Body of pancreas (tissue), 4 donors: Measurements from ENCODE around the gene RAB6B. TPM values are rescaled to one million over a fixed set of nuclear protein-coding genes. Genes with fewer than 3 reads are reported as not detected.

Experiments
- ATAC-seq: fragments of 150-250 bp; one replicate; pipeline ENCODE4 v1.9.1; 2016
- DNase-seq, 4 donors: peaks; one replicate each; pipeline ENCODE4 v3.0.0-alpha.2; 2019
- H3K27ac ChIP-seq, 4 donors: fragments of 200-600 bp; sonication (generic); 1 replicate in 3 of 4; 2 replicates in 1 of 4; pipeline versions ENCODE4 v1.5.1 to v1.6.1; 2016 to 2019; ENCODE audit warnings: mild to moderate bottlenecking in 1 of 4, mixed read lengths in 1 of 4, moderate library complexity in 1 of 4
- H3K27me3 ChIP-seq, 2 donors: fragments of 200-600 bp; sonication (generic); one replicate each; pipeline ENCODE4 v1.6.0; 2016; ENCODE audit warnings: mild to moderate bottlenecking in 1 of 2
- H3K36me3 ChIP-seq, 2 donors: fragments of 200-600 bp; sonication (generic); replicated peaks in 1 of 2; 2 replicates each; pipeline ENCODE4 v1.5.1; 2016; ENCODE audit warnings: low read depth in 2 of 2; ENCODE audit not compliant: insufficient read depth in 1 of 2
- H3K4me1 ChIP-seq: fragments of 200-600 bp; sonication (generic); one replicate; pipeline ENCODE4 v1.6.0; 2016
- H3K4me3 ChIP-seq, 2 donors: fragments of 200-600 bp; sonication (generic); 1 replicate in 1 of 2; 2 replicates in 1 of 2; pipeline ENCODE4 v1.5.1; 2016 to 2019
- H3K9me3 ChIP-seq, 3 donors: fragments of 200-600 bp; sonication (generic); 1 replicate in 2 of 3; 2 replicates in 1 of 3; pipeline ENCODE4 v1.5.1; 2016
- CTCF ChIP-seq, 7 experiments: fragments of 450-650 bp in 4 of 7; fragments of 200-600 bp in 3 of 7; sonication (generic) in 3 of 7; IDR thresholded peaks; one replicate each; pipeline ENCODE4 v1.5.1; 2016 to 2019; ENCODE audit warnings: antibody characterized with exemption in 7 of 7
- POLR2A ChIP-seq, 3 donors: fragments of 450-650 bp; IDR thresholded peaks; one replicate each; pipeline ENCODE4 v1.6.1; 2016; ENCODE audit warnings: antibody characterized with exemption in 3 of 3, mild to moderate bottlenecking in 2 of 3
- WGBS, 2 donors: methylation state at CpG; one replicate each; pipeline ENCODE4 v1.1.5; 2017; 5-methylcytosine and 5-hydroxymethylcytosine counted together
- intact Hi-C: fragments of 100-400 bp; cut with DNase I; formaldehyde crosslinking; loops from one replicate; pipeline ENCODE4 v1.15.1; 2023
- total RNA-seq, 2 donors: library from RNA; depleted of rRNA; stranded (reverse); fragments of >200 nt; gene quantifications; one replicate each; pipeline ENCODE4 v1.1.0, GENCODE V29; 2016

The RAB6B gene
- total RNA-seq, 2 donors from 2014 or later, result 2.6 to 3.0 TPM

- Histone ChIP-seq H3K9me3 (peaks cover 0 to 5% (median 0%) of the 10 kb centered on the region in 3 donors), H3K27me3 (no peaks in the 10 kb centered on the region), H3K4me3 (no peak overlapping the region), H3K36me3 (no peaks in the 10 kb centered on the region), H3K4me1 (no peaks in the 10 kb centered on the region), H3K27ac (no peak overlapping the region)
- ATAC-seq (no peak), DNase-seq (no peak)
- no peak for TF ChIP-seq POLR2A (IDR thresholded peaks at IDR 0.05)
- TF ChIP-seq CTCF (IDR thresholded peaks at IDR 0.05), result no peak
- intact Hi-C loops, result no loop called here
- 65 to 86% methylated on average over 1 of the region's 1 CpG for WGBS, 2 donors
Observed at GRCh38 chr3:133874344-133874743, 21.3 kb downstream of the RAB6B start.

GRCh38 chr3:133872781-133873180 lies 22.9 kb downstream of the RAB6B start:
- Histone ChIP-seq H3K4me3 (no peak overlapping the region), H3K36me3 (no peaks in the 10 kb centered on the region), H3K27ac (no peak overlapping the region), H3K27me3 (no peaks in the 10 kb centered on the region), H3K9me3 (no peaks in the 10 kb centered on the region), H3K4me1 (peaks cover 9% of the 10 kb centered on the region)
- DNase-seq, result no peak
- intact Hi-C loops, result no loop called here
- no peak for ATAC-seq
- WGBS, 2 donors, result 93 to 94% methylated on average over 7 of the region's 7 CpGs
- TF ChIP-seq CTCF (IDR thresholded peaks at IDR 0.05), result no peak
- no peak for TF ChIP-seq POLR2A (IDR thresholded peaks at IDR 0.05)

- DNase-seq (no peak), ATAC-seq (no peak)
- Histone ChIP-seq H3K27me3 (no peaks in the 10 kb centered on the region), H3K4me1 (peaks cover 9% of the 10 kb centered on the region), H3K4me3 (no peak overlapping the region), H3K9me3 (no peaks in the 10 kb centered on the region), H3K27ac (no peak overlapping the region), H3K36me3 (no peaks in the 10 kb centered on the region)
- intact Hi-C loops, result no loop called here
- 79 to 87% methylated on average over 4 of the region's 4 CpGs for WGBS, 2 donors
- TF ChIP-seq CTCF (IDR thresholded peaks at IDR 0.05) (no peak), POLR2A (IDR thresholded peaks at IDR 0.05) (no peak)
Observed at GRCh38 chr3:133872161-133872560, 23.5 kb downstream of the RAB6B start.

DNA sequence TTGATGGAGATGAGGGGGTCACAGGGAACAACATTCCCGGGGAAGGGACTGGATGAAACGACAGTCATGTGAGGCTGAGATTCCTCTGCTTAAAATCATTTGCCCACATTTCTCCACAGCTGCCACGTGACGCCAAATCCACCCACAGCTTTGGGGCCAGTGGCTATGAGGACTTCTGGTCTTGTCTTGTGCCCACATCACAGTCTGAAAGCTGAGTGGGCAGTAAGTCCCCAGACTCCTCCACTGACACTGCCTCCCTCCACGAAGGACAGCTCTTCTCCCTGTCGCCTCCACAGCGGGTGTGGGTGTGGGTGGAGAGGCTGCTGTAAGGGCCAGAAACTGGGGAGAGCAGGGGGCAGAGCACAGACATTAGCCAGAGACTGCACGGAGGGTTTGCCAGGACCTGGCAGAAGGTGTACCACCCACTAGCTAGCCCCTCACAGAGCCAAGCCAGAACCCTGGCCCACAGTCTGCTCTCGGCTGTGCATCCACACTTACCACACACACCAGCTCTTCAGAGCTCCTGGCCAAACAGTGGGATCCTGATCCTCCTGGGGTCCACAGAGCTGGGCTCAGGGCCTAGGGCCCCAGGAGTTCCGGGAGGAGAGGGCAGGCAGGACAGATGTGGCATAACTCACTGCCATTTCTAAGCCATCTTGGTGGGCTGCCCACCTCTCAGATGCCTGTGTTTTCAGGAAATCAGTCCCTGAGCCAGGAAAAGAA lies 24.2 kb downstream of the RAB6B start:
- no peak overlapping the region for H3K4me3 ChIP-seq
- no peak for TF ChIP-seq POLR2A (IDR thresholded peaks at IDR 0.05)
- H3K9me3 ChIP-seq, result no peaks in the 10 kb centered on the region
- DNase-seq (no peak), ATAC-seq (no peak)
- H3K36me3 ChIP-seq, result no peaks in the 10 kb centered on the region
- no peaks in the 10 kb centered on the region for H3K27me3 ChIP-seq
- peaks cover 9% of the 10 kb centered on the region for H3K4me1 ChIP-seq
- WGBS, 2 donors, result 86 to 93% methylated on average over 2 to 10 of the region's 10 CpGs
- intact Hi-C loops, result no loop called here
- no peak overlapping the region for H3K27ac ChIP-seq

DNA sequence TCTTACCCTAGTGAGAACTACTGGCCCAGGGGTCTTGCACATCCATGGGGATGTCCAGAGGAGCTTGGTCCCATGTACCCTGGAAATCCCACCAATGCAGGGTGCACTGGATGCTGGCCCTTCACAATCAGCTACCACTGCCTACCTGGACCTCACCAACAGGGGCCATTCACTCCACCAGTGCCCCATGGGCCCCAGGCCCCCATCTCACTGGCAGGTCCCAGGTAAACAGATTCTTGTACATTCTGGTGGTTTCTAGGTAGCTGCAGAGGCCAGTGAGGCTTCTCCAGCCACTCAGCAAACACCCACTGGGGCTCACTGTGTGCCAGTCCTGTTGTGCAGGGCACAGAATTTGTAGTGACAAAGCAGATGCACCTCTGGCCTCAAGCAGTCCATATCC lies 24.9 kb downstream of the RAB6B start:
- intact Hi-C loops, result no loop called here
- no peak for DNase-seq
- ATAC-seq, result no peak
- no peak for TF ChIP-seq POLR2A (IDR thresholded peaks at IDR 0.05)
- no peak for TF ChIP-seq CTCF (IDR thresholded peaks at IDR 0.05)
- H3K4me3 ChIP-seq, result no peak overlapping the region
- no peaks in the 10 kb centered on the region for H3K36me3 ChIP-seq
- H3K27me3 ChIP-seq, result no peaks in the 10 kb centered on the region
- no peak overlapping the region for H3K27ac ChIP-seq
- peaks cover 9% of the 10 kb centered on the region for H3K4me1 ChIP-seq
- no peaks in the 10 kb centered on the region for H3K9me3 ChIP-seq
